ENCODE measurements around the gene DACH1. TPM values are rescaled to one million over a fixed set of nuclear protein-coding genes. Genes with fewer than 3 reads are reported as not detected.

The DACH1 gene
- total and polyA plus RNA-seq, 2 donors (not counting 3 experiments of a cell fraction or from before 2014, with no cell fraction given), result 8.6 to 28.3 TPM

GRCh38 chr13:71461892-71462291 lies 405.1 kb downstream of the DACH1 start:
- no peak for TF ChIP-seq POLR2A (IDR thresholded peaks at IDR 0.05; ENCODE audit: low read depth, low read length)
- no peak for TF ChIP-seq POLR2AphosphoS5 (IDR thresholded peaks at IDR 0.05; ENCODE audit: insufficient read depth, low read depth, low read length)
- TF ChIP-seq GATA2 (IDR thresholded peaks at IDR 0.05; ENCODE audit: insufficient read depth, insufficient read length, low read depth, low read length), result no peak
- TF ChIP-seq, protein P1, sequence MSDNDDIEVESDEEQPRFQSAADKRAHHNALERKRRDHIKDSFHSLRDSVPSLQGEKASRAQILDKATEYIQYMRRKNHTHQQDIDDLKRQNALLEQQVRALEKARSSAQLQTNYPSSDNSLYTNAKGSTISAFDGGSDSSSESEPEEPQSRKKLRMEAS (IDR thresholded peaks at IDR 0.05; ENCODE audit: insufficient read depth, insufficient read length), result no peak
- TF ChIP-seq, protein P2, sequence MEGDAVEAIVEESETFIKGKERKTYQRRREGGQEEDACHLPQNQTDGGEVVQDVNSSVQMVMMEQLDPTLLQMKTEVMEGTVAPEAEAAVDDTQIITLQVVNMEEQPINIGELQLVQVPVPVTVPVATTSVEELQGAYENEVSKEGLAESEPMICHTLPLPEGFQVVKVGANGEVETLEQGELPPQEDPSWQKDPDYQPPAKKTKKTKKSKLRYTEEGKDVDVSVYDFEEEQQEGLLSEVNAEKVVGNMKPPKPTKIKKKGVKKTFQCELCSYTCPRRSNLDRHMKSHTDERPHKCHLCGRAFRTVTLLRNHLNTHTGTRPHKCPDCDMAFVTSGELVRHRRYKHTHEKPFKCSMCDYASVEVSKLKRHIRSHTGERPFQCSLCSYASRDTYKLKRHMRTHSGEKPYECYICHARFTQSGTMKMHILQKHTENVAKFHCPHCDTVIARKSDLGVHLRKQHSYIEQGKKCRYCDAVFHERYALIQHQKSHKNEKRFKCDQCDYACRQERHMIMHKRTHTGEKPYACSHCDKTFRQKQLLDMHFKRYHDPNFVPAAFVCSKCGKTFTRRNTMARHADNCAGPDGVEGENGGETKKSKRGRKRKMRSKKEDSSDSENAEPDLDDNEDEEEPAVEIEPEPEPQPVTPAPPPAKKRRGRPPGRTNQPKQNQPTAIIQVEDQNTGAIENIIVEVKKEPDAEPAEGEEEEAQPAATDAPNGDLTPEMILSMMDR (IDR thresholded peaks at IDR 0.05; ENCODE audit: extremely low read depth in 1 of 2, insufficient read depth in 1 of 2, low read depth in 1 of 2, low read length in 2 of 2), result no peak
- TF ChIP-seq FOS (IDR thresholded peaks at IDR 0.05; ENCODE audit: borderline replicate concordance, insufficient read depth, low read length), result no peak
- TF ChIP-seq MYC (IDR thresholded peaks at IDR 0.05; ENCODE audit: low read depth, low read length), result no peak
- no peak for TF ChIP-seq EZH2 (IDR thresholded peaks at IDR 0.05; ENCODE audit: borderline replicate concordance, low read depth, low read length, severe bottlenecking)
- TF ChIP-seq JUN (IDR thresholded peaks at IDR 0.05; ENCODE audit: borderline replicate concordance, insufficient read depth, insufficient read length, low read depth), result no peak
- no peak overlapping the region for H3K4me2 ChIP-seq (ENCODE audit: insufficient read depth, low read length)

More at GRCh38 chr13:71461892-71462291, 405.1 kb downstream of the DACH1 start:
- H3K27ac ChIP-seq (ENCODE audit: insufficient read depth, low read depth, low read length), result no peak overlapping the region
- POLR2A ChIA-PET, result no interaction called here
- H3K9me3 ChIP-seq (replicated peaks; ENCODE audit: control insufficient read depth, insufficient read depth, low read length), result no peaks in the 10 kb centered on the region
- no peak for FAIRE-seq
- H4K20me1 ChIP-seq (replicated peaks; ENCODE audit: control insufficient read depth, extremely low read depth, insufficient read depth, low read length), result no peaks in the 10 kb centered on the region
- no peak overlapping the region for H3K4me3 ChIP-seq (replicated peaks in 1 of 3; ENCODE audit: insufficient read depth in 1 of 3, low read depth in 1 of 3, low read length in 3 of 3)
- no peaks in the 10 kb centered on the region for H3K79me2 ChIP-seq (ENCODE audit: control insufficient read depth, insufficient read depth, low read length)
- no peak overlapping the region for H3K9ac ChIP-seq (replicated peaks; ENCODE audit: extremely low read depth, insufficient read depth, low read length)
- CTCF ChIA-PET, result no interaction called here
- no peaks in the 10 kb centered on the region for H3K4me1 ChIP-seq (ENCODE audit: control insufficient read depth, extremely low read depth, insufficient read depth, low read length)
- no peaks in the 10 kb centered on the region for H3K36me3 ChIP-seq (ENCODE audit: control insufficient read depth in 2 of 2, extremely low read depth in 1 of 2, insufficient read depth in 2 of 2, low read length in 2 of 2)
- no TSS peak for BruUV-seq (replicated peaks)
- intact Hi-C loops (cut with micrococcal nuclease) (no loop called here), dilution Hi-C loops (cut with MboI; ENCODE audit: extremely low pct_ligation_motif_present, low sequenced_read_pairs) (no loop called here)
- DNase-seq (ENCODE audit: low read depth, low spot score), result no peak
- no peaks in the 10 kb centered on the region for H3K27me3 ChIP-seq (ENCODE audit: control insufficient read depth in 2 of 2, insufficient read depth in 2 of 2, low read length in 2 of 2)
- H2AFZ ChIP-seq (ENCODE audit: low read depth, low read length), result no peak overlapping the region
- H3K9me1 ChIP-seq (replicated peaks; ENCODE audit: control insufficient read depth, extremely low read depth, insufficient read depth, low read length), result no peaks in the 10 kb centered on the region

Data from endothelial cell of umbilical vein (primary cell).